Measurements from ENCODE around the gene PGAM2. TPM values are rescaled to one million over a fixed set of nuclear protein-coding genes. Genes with fewer than 3 reads are reported as not detected.

The PGAM2 gene
- total and polyA plus RNA-seq, 2 of the 4 experiments (the other 2 are of a cell fraction): not detected

DNA sequence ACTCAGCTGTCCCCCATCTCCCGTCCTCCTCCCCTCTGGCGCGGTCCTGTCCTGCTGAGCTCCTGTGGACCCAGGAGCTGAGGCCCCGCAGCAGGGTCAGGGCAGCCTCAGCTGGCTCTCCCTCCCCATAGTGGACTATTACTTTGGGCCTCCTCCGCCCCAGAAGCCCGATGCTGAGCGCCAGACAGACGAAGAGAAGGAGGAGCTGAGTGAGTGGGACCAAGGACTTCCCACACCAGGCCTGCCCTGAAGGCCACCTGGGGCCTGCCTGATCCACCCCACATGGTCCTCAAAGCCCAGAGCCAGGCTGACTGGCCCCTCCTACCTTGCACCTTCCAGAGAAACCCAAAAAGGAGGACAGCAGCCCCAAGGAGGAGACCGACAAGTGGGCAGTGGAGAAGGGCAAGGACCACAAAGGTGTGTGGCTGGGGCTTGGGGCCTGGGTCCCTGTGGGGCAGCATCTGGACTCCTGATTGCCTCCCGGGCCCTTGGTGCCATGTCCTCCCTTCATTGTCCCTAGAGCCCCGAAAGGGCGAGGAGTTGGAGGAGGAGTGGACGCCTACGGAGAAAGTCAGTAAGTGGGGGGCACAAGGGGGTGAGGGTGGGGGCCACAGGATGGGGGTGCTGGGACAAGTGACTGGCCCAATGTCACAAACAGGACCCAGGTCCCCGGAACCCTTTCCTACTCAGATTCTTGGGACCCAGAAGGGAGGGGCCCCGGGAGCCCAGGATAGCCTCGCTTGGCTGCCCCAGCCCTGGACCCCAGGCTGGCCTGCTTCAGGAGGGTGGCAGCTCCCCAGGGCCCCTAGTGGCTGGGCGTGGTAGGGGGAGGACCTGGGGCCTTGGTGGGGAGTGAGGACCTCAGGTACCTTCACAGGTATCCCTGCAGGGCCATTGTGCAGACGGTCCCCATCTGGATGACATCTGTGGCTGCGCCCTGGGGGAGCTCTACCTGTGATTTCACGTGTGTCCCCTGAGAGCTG lies 43.7 kb upstream of the PGAM2 start:
- ChIA-PET POLR2A (ENCODE audit: unreplicated experiment) (no interaction called here), CTCF (no interaction called here)
- no peak overlapping the region for H3K14ac ChIP-seq (replicated peaks; ENCODE audit: low read depth, low read length)
- H3K36me3 ChIP-seq (ENCODE audit: control insufficient read depth, insufficient read depth, low read length): peaks cover 2% of the 10 kb centered on the region
- 95% methylated on average over 6 of the region's 21 CpGs; no CpG with 5 or more reads in 1 of the 2 experiments for WGBS, 2 experiments (ENCODE audit: extremely low coverage in 2 of 2, insufficient read length in 1 of 2)
- no peak overlapping the region for H2AK5ac ChIP-seq (ENCODE audit: low read depth, low read length)
- H4K8ac ChIP-seq (ENCODE audit: low read depth in 2 of 2, low read length in 2 of 2): no peak overlapping the region
- no peak overlapping the region for H2AFZ ChIP-seq (replicated peaks; ENCODE audit: low read length, poor library complexity)
- H2BK20ac ChIP-seq (ENCODE audit: low read depth, low read length): no peak overlapping the region
- H3K79me1 ChIP-seq (ENCODE audit: low read depth in 1 of 2, low read length in 2 of 2): no peaks in the 10 kb centered on the region; a peak in 1 of 4 replicates
- no peak overlapping the region for H3K56ac ChIP-seq (ENCODE audit: extremely low read depth, insufficient read depth, low read length)
- BruUV-seq (replicated peaks): no TSS peak
- H2BK15ac ChIP-seq (ENCODE audit: low read depth, low read length): no peak overlapping the region
- H3K27me3 ChIP-seq (ENCODE audit: control insufficient read depth, insufficient read depth, low read length): no peaks in the 10 kb centered on the region
- no peaks in the 10 kb centered on the region for H3K9me3 ChIP-seq (ENCODE audit: control insufficient read depth, insufficient read depth, low read length)
- no peak overlapping the region for H4K5ac ChIP-seq (ENCODE audit: low read depth, low read length)
- H4K91ac ChIP-seq (ENCODE audit: insufficient read depth, low read depth, low read length): no peak overlapping the region
- intact Hi-C loops (cut with micrococcal nuclease) (no loop called here), in situ Hi-C loops (cut with MboI; ENCODE audit: low sequenced_read_pairs) (no loop called here), dilution Hi-C loops (cut with HindIII; ENCODE audit: low sequenced_read_pairs, unreplicated experiment) (no loop called here)
- H3K4me2 ChIP-seq (ENCODE audit: low read depth, low read length): no peak overlapping the region
- DNase-seq: no peak
- no peak overlapping the region for H3K4ac ChIP-seq (ENCODE audit: low read depth, low read length)
- peaks cover 8% of the 10 kb centered on the region for H3K9me1 ChIP-seq (ENCODE audit: insufficient read depth, low read length)
- H2AK9ac ChIP-seq (replicated peaks; ENCODE audit: low read depth, low read length, poor library complexity): no peak overlapping the region
- H2BK120ac ChIP-seq (ENCODE audit: low read depth, low read length): no peak overlapping the region
- no peak overlapping the region for H3K4me3 ChIP-seq (ENCODE audit: insufficient read depth, low read depth, low read length)
- H3K27ac ChIP-seq (ENCODE audit: insufficient read depth, low read length): no peak overlapping the region
- TF ChIP-seq RCOR1 (IDR thresholded peaks at IDR 0.05; ENCODE audit: insufficient replicate concordance, low read length) (no peak), CEBPB (IDR thresholded peaks at IDR 0.05; ENCODE audit: low read depth, low read length) (no peak), SMC3 (IDR thresholded peaks at IDR 0.05; ENCODE audit: low read depth, low read length) (no peak)
- H3K18ac ChIP-seq (ENCODE audit: low read depth, low read length): no peak overlapping the region
- H3K4me1 ChIP-seq (ENCODE audit: control insufficient read depth, insufficient read depth, low read length): peaks cover 14% of the 10 kb centered on the region
- no peak for ATAC-seq (ENCODE audit: low read depth)
- no peaks in the 10 kb centered on the region for H4K20me1 ChIP-seq (ENCODE audit: insufficient read depth, low read length)
- no peak overlapping the region for H3K23ac ChIP-seq (ENCODE audit: low read depth, low read length)
- no peak overlapping the region for H3K9ac ChIP-seq (ENCODE audit: low read depth, low read length)
- H2BK5ac ChIP-seq (ENCODE audit: low read depth, low read length, poor library complexity, severe bottlenecking): no peak overlapping the region
